HepG2 (cell line): Measurements from ENCODE around the gene TDG. TPM values are rescaled to one million over a fixed set of nuclear protein-coding genes. Genes with fewer than 3 reads are reported as not detected.

ENCODE experiments used
- AHDC1 ChIP-seq: sonication (generic); formaldehyde crosslinking; IDR thresholded peaks from 2 replicates; pipeline ENCODE4 v1.5.1; 2020; ENCODE audit warnings: mild to moderate bottlenecking, missing genetic modification reagents, borderline replicate concordance
- SKIL ChIP-seq: sonication (generic); formaldehyde crosslinking; IDR thresholded peaks from 2 replicates; pipeline ENCODE4 v1.8.0; 2022; ENCODE audit warnings: missing genetic modification reagents, mild to moderate bottlenecking, moderate library complexity, borderline replicate concordance
- TEF ChIP-seq: sonication (generic); formaldehyde crosslinking; IDR thresholded peaks from 2 replicates; pipeline ENCODE4 v1.5.0; 2020; ENCODE audit warnings: missing genetic modification reagents
- YEATS4 ChIP-seq: sonication (generic); formaldehyde crosslinking; IDR thresholded peaks from 2 replicates; pipeline ENCODE4 v1.4.0; 2020; ENCODE audit warnings: missing genetic modification reagents, borderline replicate concordance
- ZNF318 ChIP-seq: sonication (generic); formaldehyde crosslinking; IDR thresholded peaks from 2 replicates; pipeline ENCODE4 v1.4.0; 2020; ENCODE audit warnings: mild to moderate bottlenecking, missing genetic modification reagents
- ZNF441 ChIP-seq: sonication (generic); formaldehyde crosslinking; IDR thresholded peaks from 2 replicates; pipeline ENCODE4 v1.7.0; 2021; ENCODE audit warnings: missing genetic modification reagents, borderline replicate concordance
- ZNF501 ChIP-seq: sonication (generic); formaldehyde crosslinking; IDR thresholded peaks from 2 replicates; pipeline ENCODE4 v1.5.1; 2020; ENCODE audit warnings: mild to moderate bottlenecking, moderate library complexity, missing genetic modification reagents
- ZNF589 ChIP-seq: sonication (generic); formaldehyde crosslinking; conservative IDR thresholded peaks from 2 replicates; pipeline ENCODE4 v1.8.0; 2022; ENCODE audit warnings: mild to moderate bottlenecking, moderate library complexity, missing genetic modification reagents
- ZNF598 ChIP-seq: sonication (generic); formaldehyde crosslinking; IDR thresholded peaks from 2 replicates; pipeline ENCODE4 v1.5.1; 2020; ENCODE audit warnings: mild to moderate bottlenecking, missing genetic modification reagents, borderline replicate concordance
- ZNF672 ChIP-seq: sonication (generic); formaldehyde crosslinking; IDR thresholded peaks from 2 replicates; pipeline ENCODE4 v1.8.1; 2022; ENCODE audit warnings: missing genetic modification reagents
- polyA plus RNA-seq, 8 experiments: library from polyadenylated mRNA; depleted of rRNA in 3 of 8; stranded (reverse) in 7 of 8; unstranded in 1 of 8; fragments of >200 nt; fragmentation: Illumina TruSeq in 4 of 8; extraction: Trizol in 4 of 8; gene quantifications; 2 replicates each; pipeline versions ENCODE4 v1.2.1 to v1.2.3, GENCODE V29; 2011 to 2016; ENCODE audit warnings: low read depth in 4 of 8, missing spikeins in 1 of 8, mixed read lengths in 1 of 8; ENCODE audit not compliant: insufficient read depth in 1 of 8
- total RNA-seq, 5 experiments: library from RNA; depleted of rRNA; stranded (reverse); fragments of >200 nt; fragmentation: Illumina TruSeq; extraction: Trizol; gene quantifications; 2 replicates each; pipeline ENCODE4 v1.2.3, GENCODE V29; 2016; ENCODE audit warnings: low read depth in 1 of 5

The TDG gene
- total and polyA plus RNA-seq, 2 of the 13 experiments (the other 11 are each of a cell fraction or from before 2014, with no cell fraction given): 14.2 to 19.5 TPM

GRCh38 chr12:103929046-103929783 is 36.5 kb upstream of the TDG start (continued):
- no peak for TF ChIP-seq ZNF672
- no peak for TF ChIP-seq TEF (CRISPR knock-in tag)
- no peak for TF ChIP-seq SKIL (CRISPR knock-in tag)
- TF ChIP-seq YEATS4: peak; percentile 86
- TF ChIP-seq ZNF441 (CRISPR knock-in tag): no peak; the same call in 1 of the 2 replicates
- TF ChIP-seq ZNF589 (CRISPR knock-in tag): no peak
- no peak for TF ChIP-seq AHDC1 (CRISPR knock-in tag)
- 0 out of 2 replicates have a peak, but pooled peaks have one; percentile 39 for TF ChIP-seq ZNF318
- peak; percentile 58; the same call in 1 of the 2 replicates for TF ChIP-seq ZNF501
- TF ChIP-seq ZNF598 (CRISPR knock-in tag): no peak; the same call in 1 of the 2 replicates
